Measurements from ENCODE around the gene AGMAT.

DNA sequence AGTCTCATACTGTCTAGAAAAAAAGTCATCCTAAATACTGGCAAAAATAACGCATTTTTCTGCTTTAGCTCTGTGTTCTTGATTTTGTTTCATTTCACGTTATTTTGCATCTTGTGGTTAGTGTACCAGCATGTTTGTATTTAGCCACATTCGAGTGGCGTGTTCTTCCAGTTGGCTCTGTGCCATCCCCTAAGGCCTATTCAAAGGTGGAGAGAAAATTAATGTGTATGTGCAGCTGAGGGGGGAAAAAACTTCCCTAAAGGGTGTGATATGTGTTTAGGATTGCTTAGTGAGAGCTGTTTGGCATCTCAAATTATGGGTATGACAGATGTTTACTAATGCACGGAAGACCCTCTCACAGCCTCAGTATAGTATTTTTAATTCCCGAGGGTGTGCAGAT is 46.1 kb downstream of the AGMAT start:
- TF ChIP-seq TAF1 (IDR thresholded peaks at IDR 0.05; ENCODE audit: low read depth) (no peak), CEBPB (IDR thresholded peaks at IDR 0.05) (no peak), EP300 (IDR thresholded peaks at IDR 0.05; ENCODE audit: borderline replicate concordance) (no peak), NFIC (IDR thresholded peaks at IDR 0.05) (no peak; the same call in 1 of the 2 replicates), TCF12 (IDR thresholded peaks at IDR 0.05; ENCODE audit: low read depth) (no peak), EGR1 (IDR thresholded peaks at IDR 0.05) (no peak), RAD21 (IDR thresholded peaks at IDR 0.05; ENCODE audit: low read depth) (no peak)
- TF ChIP-seq, protein P1, sequence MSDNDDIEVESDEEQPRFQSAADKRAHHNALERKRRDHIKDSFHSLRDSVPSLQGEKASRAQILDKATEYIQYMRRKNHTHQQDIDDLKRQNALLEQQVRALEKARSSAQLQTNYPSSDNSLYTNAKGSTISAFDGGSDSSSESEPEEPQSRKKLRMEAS (IDR thresholded peaks at IDR 0.05): no peak

Measured in Ishikawa (cell line).